GM08714 (cell line): Measurements from ENCODE around the gene PEX10.

ENCODE experiments used
- H3K4me3 ChIP-seq: fragments of 200-500 bp; sonication (Bioruptor generic); 2 replicates; pipeline ENCODE4 v1.5.1; 2014; ENCODE audit warnings: mild to moderate bottlenecking, low read length, inconsistent platforms
- ZNF274 ChIP-seq: IDR thresholded peaks from 2 replicates; pipeline ENCODE4 v1.6.1; 2012; ENCODE audit warnings: mild to moderate bottlenecking, low read depth, low read length

PEX10 gene

DNA sequence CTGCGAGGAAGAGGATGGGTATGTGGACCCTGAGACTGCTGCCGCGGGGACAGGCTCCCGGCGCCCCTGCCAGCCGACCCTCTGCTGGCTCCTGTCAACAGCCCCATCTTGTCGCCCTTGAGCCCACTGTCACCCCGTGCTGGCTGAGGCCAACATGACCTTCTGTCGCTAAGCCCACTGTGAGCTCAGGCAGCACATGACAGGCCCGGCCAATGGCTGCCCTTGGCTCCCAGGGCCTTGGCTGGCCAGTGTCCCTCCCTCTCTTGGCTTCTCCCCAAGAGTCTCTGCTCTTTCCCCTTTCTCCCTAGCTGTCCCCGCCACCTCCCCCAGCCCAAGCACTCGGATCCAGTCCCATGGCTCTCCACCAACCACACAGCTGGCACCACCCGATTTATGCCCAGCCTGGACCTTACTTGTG lies 3.5 kb downstream of the PEX10 start:
- TF ChIP-seq ZNF274: no peak
- H3K4me3 ChIP-seq: no peak overlapping the region

DNA sequence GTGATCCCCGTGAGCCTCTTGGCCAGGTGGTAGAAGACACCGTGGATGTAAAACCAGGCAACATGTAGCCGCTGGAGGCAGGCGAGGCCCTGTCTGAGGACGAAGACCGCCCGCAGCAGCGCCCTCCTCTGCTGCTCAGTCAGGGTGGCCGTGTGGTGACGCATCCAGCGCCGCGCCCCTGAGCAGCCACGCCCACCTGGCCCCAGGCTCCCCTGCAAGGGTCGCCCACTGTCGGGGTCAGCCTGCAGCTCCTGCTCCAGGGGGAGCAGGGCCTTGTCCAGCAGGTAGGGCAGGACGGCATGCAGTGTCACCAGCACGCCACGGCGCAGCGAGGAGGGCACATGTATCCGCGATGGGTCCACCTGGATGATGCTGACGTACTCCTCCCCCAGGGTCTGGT lies 3.9 kb downstream of the PEX10 start:
- no peak for TF ChIP-seq ZNF274
- no peak overlapping the region for H3K4me3 ChIP-seq

DNA sequence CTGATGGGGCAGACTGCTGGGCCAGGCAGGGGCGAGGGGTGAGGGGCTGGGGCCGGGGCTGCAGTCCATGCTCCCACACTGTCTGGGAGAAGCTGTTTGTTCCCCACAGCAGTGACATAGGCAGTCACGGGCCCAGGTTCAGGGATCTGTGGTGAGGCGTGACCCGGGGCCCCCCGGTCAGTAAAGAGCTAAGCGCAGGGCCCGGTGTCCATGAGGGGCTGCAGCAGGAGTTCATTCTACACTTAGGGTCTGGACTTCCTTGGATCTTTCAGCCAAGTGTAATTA lies 4.4 kb downstream of the PEX10 start:
- no peak for TF ChIP-seq ZNF274
- no peak overlapping the region for H3K4me3 ChIP-seq

DNA sequence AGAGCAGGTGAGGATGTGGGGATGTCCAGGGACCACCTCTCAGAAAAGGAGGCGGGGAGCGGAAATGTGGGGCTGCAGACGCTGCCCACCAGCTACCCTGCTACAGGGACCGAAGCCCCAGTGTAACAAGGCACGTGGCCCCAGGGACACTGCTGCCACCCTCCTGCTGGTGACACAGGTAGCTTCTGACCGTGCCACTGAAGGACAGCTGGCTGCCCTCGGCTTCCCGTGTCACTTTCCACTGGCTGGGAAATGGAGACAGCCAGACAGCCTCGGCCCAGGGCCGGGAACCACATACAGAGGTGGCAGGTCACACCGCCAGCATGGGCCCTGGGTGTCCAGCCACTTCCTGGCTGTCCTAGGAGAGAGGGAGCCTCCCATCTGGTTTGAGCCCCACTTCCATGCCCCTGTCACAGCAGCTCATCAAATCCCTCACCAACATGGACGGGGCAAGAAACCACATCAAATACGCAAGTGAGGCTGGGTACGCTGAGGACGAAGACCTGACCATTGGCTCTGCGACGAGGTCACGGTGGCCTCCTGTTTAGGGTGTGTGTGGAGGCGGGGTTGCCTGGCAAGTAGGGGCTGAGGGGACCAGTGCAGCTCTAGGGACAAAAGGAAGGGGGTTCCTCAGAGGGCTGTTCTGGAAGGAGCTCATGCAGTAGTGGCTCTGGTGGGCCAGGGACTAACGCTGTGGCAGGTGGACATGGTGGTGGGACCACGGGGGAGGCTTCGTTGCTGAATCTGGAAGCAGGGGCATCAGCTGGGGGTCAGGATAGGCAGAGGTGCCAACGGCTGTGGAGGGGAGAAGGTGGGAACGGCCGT lies 5.0 kb downstream of the PEX10 start:
- TF ChIP-seq ZNF274: no peak
- no peak overlapping the region for H3K4me3 ChIP-seq

DNA sequence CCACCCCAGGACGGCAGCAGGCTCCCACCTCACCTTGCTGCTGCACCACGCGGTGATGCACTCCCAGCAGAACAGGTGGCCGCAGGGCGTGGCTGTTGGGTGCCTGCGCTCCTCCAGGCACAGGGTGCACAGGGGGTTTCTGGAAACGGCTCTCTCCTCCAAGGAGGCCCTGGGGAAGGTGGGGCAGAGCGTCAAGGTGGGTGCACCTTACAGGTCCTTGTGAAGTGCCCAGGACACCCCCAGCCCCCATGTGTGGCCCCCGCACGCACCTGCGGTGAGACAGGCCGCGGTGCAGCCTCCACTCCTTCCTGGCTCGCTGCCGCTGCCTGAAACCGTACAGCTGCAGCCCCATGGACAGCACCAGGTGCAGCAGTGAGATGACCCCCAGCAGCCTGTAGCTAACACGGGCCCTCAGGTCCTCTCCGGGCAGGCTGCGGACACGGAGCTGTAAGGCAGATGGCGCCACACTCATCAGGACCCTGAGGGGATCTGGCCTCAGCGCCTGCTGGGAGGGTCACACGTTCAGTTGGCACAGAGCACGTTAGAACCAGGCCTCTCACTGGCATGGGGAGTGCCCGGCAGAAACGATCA lies 5.8 kb downstream of the PEX10 start:
- no peak for TF ChIP-seq ZNF274
- no peak overlapping the region for H3K4me3 ChIP-seq

DNA sequence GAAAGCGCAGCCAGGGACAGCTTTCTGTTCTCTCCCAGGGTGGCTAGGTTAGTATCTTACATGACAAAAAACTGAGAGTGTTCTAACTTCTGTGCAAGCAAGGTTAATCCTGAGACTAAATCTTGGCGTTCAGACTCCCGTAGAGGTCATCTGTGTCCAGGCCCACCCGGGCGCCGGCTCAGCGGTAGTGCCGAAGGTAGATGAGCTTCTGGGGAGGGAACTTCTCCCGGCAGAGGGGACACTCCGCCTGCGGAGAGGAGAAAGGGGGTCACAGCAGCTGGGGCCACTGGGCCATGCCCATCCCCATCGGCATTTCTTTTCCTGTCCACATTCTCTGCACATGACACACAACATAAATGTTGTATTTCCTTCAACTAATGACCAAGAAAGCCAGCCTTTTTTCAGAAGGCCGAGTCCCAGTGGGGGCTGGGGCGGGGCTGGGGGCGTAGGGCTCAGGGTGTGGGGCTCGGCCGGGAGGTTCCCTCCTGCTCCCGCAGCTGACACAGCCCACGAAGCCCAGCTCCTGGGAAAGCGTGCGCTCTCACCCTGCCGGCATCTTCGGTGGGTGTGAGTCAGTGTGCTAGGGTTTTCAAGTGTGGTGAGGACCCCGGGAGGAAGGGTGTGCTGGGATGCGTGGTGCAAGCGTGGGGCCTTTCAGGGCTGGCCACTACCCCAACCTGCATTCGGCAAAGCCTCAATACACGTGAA lies 6.6 kb downstream of the PEX10 start:
- H3K4me3 ChIP-seq: no peak overlapping the region
- no peak for TF ChIP-seq ZNF274

DNA sequence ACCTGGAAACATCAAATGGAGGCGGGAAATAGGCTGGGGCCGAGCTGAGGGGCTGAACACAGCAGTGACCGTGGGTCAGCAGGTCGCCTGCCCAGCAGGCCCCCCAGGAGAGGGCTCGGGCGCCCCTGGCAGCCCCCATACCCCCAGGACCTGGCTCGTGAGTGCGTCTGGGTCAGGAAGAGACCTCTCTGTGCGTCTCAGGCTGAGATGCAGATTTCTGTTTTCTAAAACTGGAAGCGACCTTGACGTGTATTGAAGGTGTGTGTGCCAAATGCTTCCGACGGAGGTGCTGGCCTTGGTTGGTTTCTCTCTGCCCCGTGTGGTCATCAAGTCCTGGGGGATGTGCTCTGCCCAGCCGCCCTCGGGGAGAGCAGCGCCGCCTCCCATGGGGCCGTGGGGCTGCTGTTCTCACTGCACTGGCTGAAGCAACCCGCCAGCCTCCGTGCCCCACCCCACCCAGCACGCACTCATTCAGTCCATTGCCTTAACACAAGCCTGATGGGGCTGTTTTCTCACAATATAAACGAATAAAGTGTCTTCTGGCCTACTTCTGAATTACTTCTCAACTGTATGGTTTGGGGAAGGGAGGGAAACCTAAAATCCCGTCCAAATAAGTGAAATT lies 7.4 kb downstream of the PEX10 start:
- H3K4me3 ChIP-seq: no peak overlapping the region
- TF ChIP-seq ZNF274: no peak

DNA sequence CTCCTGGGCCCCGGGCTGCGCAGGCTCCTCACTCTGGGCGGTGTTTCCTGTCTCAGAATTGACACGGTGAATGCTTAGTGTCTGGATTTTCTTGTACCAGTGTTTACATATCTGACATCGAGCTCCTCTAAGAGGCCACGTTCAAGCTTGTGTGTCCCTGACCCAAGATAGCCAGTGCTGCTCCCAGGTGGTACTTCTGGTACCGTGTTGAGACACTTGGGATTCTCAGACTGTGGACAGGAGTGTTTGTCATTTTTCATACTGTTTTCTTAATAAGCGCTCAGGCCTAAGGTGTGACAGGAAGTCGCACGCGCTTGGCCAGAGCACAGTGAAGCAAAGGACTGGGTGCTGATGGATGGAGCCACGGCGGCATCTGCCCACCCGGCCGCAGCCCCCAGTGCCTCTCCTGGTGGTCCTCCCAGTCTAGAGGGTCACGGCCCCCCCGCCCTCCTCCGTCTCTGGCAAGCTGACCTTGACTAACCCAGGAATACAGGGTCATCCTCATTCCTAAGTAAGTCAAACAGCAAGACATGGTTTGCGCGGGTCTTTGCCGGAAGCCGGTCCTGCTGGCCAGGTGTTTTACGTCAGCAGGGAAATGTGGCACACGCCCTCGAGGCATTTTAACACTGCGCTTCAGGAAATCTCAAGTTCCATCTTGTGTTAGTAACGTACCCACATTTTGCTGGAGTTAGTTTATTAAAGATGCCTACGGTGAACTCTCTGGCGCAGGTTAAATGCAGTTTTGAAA lies 8.0 kb downstream of the PEX10 start:
- no peak overlapping the region for H3K4me3 ChIP-seq
- TF ChIP-seq ZNF274: no peak

DNA sequence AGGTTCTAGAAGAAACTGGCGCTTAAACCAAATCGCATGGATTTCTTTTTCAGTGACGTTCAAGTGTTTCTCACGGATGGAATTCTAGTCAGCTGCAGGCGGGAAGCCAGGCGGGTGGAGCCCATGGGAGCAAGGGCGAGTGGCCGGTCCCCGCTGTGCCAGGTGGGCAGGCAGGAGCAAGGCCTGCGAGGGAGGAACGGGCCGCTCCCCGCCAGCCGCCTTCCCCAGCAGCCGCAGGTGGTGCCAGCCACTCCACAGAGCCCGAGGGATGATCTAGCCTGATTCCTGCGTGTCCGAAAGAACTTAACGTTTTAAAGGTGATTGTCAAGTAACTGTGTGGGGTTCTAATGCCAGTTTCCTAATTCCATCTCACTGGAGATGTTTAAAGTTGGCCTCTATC lies 9.1 kb downstream of the PEX10 start:
- no peak overlapping the region for H3K4me3 ChIP-seq
- no peak for TF ChIP-seq ZNF274

DNA sequence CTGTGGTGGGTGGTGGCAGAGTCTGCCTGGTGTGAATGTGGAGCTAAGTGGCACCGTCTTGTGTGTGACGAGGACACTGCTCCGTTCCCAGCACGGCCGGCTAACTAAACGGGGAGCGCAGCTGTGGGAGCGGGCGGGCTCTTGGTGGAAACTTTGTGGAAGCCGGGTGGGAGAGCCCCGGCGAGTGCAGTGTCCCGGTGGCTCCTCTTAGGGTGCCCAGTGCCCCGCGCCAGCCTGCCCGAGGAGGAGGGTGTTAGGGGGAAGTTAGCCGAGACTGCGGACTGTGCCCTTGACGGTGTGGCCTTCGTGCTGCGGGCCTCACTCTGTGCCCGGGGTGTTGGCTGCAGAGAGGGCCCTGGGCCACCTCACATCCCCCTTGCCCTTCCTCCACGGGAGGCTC lies 9.9 kb downstream of the PEX10 start:
- TF ChIP-seq ZNF274: no peak
- no peak overlapping the region for H3K4me3 ChIP-seq

DNA sequence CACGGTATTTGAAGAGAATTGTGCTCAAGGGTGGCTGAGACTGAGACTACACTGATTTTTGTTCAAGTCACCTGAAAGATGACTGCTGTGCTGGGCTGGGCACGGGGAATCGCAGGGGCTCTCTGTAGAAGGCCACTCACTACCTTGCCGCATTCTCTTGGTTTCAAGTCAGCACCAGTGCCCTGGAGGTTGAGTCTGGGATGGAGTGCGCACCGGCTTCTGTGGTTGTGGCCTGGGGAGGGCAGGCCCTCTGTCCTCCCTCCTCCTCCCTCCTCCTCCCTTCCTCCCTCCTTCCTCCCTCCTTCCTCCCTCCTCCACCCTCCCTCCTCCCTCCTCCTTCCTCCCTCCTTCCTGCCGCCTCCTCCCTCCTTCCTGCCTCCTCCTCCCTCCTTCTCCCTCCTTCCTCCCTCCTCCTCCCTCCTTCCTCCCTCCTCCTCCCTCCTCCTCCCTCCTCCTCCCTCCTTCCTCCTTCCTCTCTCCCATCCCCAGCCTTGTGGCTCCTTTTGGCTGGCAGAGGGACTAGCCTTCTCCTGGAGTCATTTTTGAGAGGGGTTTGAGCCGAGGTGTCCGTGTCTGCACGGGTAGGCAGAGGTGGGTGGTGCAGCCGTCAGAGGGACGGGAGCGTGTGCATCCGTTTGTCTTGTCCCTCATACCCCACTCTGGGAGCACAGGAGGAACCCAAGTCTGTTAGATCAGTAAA lies 11.3 kb downstream of the PEX10 start:
- no peak overlapping the region for H3K4me3 ChIP-seq
- no peak for TF ChIP-seq ZNF274

DNA sequence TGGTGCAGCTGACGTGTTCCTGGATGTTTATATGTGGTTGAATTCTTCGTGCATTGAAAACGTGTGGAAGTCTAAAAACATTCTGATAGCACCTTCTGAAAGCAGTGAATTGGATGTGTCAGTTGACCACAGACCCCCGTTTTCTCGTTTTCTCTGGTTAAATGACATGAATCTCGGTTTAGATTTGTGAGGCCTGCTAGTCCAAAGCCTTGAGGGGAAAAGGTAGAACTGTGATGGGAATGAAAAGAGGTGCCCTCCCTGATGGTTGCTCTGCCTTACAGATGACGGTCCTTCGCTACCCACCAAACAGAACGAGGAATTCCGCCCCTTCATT lies 11.8 kb downstream of the PEX10 start:
- no peak for TF ChIP-seq ZNF274

DNA sequence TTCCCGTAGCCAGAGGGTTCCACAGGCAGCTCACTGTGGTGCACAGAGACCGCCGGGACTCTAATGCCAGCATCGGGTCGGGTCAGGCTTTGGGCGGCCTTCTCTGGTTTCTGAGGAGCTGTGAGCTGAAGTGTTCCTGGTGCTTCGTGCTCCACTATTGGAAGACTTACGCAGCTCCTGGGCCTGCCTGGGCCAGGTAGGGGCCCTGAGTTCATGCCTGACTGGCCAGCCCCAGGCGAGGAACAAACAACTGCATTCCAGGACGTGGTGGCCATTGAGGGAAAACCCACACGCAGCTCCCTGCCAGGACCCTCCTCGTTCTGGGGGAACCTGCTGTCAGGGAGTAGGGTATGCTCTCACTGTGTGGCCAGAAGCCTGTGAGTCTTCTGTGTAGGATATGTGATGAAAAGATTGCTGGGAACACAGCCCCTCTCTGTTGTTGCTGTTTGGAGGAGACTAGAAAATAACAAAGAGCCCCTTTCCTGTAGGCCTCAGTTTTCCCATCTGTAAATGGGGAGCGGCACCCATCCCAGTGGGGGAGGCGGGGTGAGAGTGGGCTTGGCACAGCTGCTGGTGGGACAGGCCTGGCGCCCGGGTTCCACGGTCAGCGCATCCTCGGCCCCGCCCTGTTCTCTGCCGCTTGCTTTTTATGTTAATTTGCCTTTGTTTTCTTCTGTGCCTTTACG lies 12.3 kb downstream of the PEX10 start:
- no peak for TF ChIP-seq ZNF274
- H3K4me3 ChIP-seq: no peak overlapping the region

More for the DNA sequence above, 11.8 kb downstream of the PEX10 start:
- no peak overlapping the region for H3K4me3 ChIP-seq

DNA sequence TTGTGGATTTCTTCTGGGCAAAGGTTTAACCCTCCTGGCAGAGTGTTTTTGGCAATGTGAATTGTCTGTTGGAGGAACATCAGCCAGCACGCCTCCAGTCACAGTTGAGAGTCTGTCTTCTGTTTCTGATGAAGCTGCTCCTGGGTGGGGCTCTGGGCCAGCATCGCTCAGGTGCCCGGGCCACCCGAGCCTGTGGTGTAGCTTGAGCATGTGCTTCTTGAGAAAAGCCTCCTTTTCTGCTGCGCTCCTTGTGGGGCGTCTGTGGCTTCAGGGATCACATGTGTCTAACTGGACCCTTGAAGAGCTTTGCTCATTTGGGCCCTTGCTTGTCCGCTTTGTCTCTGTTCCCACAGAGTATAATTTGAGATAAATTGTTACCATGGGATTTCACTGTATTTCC lies 13.5 kb downstream of the PEX10 start:
- TF ChIP-seq ZNF274: no peak
- H3K4me3 ChIP-seq: no peak overlapping the region
